ENCODE data around the gene TNFRSF13B. TPM values are rescaled to one million over a fixed set of nuclear protein-coding genes. Genes with fewer than 3 reads are reported as not detected.
A peak's percentile ranks its signal among the peaks of the same experiment; 100 is the strongest.

TNFRSF13B gene
- total RNA-seq, 2 experiments from 2014 or later, result not detected

DNA sequence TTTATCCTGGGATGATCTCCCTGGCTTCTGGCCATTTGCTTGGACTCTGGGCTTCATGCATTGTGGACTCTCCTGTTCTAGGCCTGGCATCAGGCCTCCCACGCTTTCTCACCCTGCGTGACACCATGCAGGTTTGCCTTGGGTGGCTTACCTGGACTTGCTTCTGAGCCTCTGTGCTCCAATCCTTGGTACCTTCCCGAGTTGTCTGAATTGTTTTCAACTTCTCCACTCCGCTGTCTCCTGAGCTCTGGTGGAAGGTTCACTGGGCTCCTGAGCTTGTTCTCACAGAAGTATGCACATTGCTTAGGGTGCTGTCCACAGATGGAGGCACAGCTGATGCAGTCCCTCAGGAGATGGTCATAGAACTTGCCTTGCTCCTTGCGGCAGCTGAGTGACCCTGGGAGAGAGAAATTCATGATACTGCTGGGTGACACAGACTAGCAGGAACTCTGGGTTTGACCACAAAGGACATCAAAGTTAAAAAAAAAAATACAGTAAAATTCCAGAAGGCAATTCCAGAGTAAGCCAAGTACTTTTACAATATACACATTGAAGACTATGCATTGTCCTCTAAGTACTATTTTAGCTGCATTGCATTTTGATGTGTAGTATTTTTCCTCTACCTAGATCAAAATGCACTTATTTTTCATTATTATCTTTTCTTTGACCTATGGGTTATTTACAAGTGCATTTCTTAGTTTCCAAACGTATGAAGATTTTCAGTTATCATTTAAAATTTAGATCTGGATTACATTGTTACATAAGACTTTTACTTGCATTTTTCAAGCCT, 23.1 kb downstream of the TNFRSF13B start:
- Mint-ChIP-seq H3K27me3 (peaks cover 4% of the 10 kb centered on the region), H3K36me3 (ENCODE audit: low read depth) (peaks cover 2% of the 10 kb centered on the region), H3K9me3 (ENCODE audit: low read depth) (peaks cover 8% of the 10 kb centered on the region), H3K4me3 (no peak overlapping the region), H3K27ac (no peak overlapping the region), H3K4me1 (no peaks in the 10 kb centered on the region)
- ChIA-PET CTCF (no interaction called here), POLR2A (no interaction called here)
- no peak for ATAC-seq
- DNase-seq, result no peak
- intact Hi-C loops (cut with DNase I, micrococcal nuclease), result no loop called here

DNA sequence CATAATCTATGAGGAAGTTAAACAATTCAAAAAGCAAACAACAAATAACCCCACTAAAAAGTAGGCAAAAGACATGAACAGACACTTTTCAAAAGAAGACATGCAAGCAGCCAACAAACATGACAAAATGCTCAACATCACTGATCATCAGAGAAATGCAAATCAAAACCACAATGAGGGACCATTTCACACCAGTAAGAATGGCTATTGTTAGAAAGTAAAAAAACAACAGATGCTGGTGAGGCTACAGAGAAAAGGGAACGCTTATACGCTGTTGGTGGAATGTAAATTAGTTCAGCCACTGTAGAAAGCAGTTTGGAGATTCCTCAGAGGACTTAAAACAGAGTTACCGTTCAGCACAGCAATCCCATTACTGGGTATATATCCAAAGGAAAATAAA, 24.4 kb downstream of the TNFRSF13B start:
- Mint-ChIP-seq H3K4me3 (no peak overlapping the region), H3K36me3 (ENCODE audit: low read depth) (peaks cover 2% of the 10 kb centered on the region), H3K4me1 (no peaks in the 10 kb centered on the region), H3K9me3 (ENCODE audit: low read depth) (peaks cover 8% of the 10 kb centered on the region), H3K27me3 (no peaks in the 10 kb centered on the region), H3K27ac (no peak overlapping the region)
- ChIA-PET CTCF (no interaction called here), POLR2A (no interaction called here)
- intact Hi-C loops (cut with DNase I, micrococcal nuclease), result no loop called here
- DNase-seq, result no peak
- ATAC-seq, result no peak

GRCh38 chr17:16945663-16946218, 26.2 kb downstream of the TNFRSF13B start:
- H3K4me3 Mint-ChIP-seq, result no peak overlapping the region
- H3K27ac Mint-ChIP-seq, result no peak overlapping the region
- H3K27me3 Mint-ChIP-seq, result no peaks in the 10 kb centered on the region
- H3K36me3 Mint-ChIP-seq (ENCODE audit: low read depth), result peaks cover 2% of the 10 kb centered on the region
- DNase-seq (no peak), ATAC-seq (peak; percentile 16)
- H3K4me1 Mint-ChIP-seq, result no peaks in the 10 kb centered on the region
- intact Hi-C loops (cut with DNase I, micrococcal nuclease), result no loop called here
- ChIA-PET POLR2A (no interaction called here), CTCF (interaction anchor here (0.7 kb wide), 1 partner anchor 9 kb away, joined by 3 read pairs; no protein-coding TSS in a partner anchor)
- H3K9me3 Mint-ChIP-seq (ENCODE audit: low read depth), result peaks cover 8% of the 10 kb centered on the region

DNA sequence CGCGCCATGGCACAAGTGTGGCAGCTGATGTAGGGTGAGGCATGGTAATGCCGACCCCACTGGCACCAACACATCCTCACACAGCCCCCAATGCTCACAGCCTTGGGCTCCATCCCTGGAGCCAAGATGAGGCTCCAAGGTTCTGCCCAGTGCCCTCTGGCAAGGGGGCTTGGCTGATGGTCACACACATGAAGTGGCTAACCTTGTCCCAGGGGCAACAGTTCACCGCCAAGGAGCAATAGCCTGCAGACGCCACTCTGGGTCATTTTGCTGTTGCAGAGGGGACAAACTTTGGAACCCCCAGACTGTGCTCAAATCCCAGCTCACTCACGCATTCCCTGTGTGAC, 26.8 kb downstream of the TNFRSF13B start:
- no peak overlapping the region for H3K4me3 Mint-ChIP-seq
- H3K27ac Mint-ChIP-seq, result no peak overlapping the region
- H3K9me3 Mint-ChIP-seq (ENCODE audit: low read depth), result peaks cover 8% of the 10 kb centered on the region
- CTCF ChIA-PET, result interaction anchor here (0.7 kb wide), 1 partner anchor 9 kb away, joined by 3 read pairs; no protein-coding TSS in a partner anchor
- intact Hi-C loops (cut with DNase I, micrococcal nuclease), result no loop called here
- DNase-seq (no peak), ATAC-seq (no peak)
- H3K27me3 Mint-ChIP-seq, result no peaks in the 10 kb centered on the region
- no peaks in the 10 kb centered on the region for H3K4me1 Mint-ChIP-seq
- POLR2A ChIA-PET, result no interaction called here
- peaks cover 2% of the 10 kb centered on the region for H3K36me3 Mint-ChIP-seq (ENCODE audit: low read depth)

DNA sequence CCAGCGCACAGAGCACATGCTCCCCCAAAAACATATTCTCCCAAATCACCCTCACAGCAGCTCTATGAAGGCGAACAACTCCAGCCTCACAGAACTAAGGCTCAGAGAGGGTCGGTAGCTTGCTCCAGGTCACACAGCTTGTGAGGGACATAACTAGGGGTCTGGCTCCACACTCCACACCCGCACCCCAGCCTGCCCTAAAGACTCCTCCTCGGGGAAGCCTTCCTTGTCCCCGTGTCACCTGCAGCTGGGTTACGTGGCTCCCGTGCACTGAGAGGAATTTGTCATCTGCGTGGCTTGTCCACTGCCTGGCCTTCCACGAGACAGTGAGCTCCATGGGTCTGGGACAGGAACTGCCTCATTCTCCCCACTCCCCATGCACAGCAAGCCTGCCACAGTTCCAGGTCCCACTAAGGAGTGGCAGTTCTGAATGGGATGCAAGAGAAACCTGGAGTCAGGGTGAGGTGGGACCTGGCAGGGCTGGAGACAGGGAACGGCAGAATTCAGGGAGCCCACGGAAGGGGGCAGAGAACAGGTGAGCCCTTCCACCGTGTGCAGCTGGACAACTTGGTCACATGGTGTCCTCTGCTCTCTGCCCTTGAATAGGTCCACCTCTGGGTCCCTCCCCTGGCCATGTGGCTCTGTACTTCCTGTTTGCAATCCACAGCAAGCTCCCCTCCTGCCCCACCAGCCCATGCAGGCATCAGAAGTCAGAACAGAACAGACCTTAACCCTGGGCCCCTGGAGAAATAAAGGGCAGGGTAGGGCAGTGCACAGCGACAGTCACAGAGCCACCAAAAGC, 27.4 kb downstream of the TNFRSF13B start:
- intact Hi-C loops (cut with DNase I, micrococcal nuclease), result no loop called here
- no peak for DNase-seq
- Mint-ChIP-seq H3K4me3 (no peak overlapping the region), H3K27me3 (no peaks in the 10 kb centered on the region), H3K27ac (no peak overlapping the region), H3K4me1 (no peaks in the 10 kb centered on the region), H3K36me3 (ENCODE audit: low read depth) (peaks cover 2% of the 10 kb centered on the region), H3K9me3 (ENCODE audit: low read depth) (peaks cover 8% of the 10 kb centered on the region)
- POLR2A ChIA-PET, result no interaction called here
- no peak for ATAC-seq
- CTCF ChIA-PET, result no interaction called here

GRCh38 chr17:16943541-16944333, 28.2 kb downstream of the TNFRSF13B start:
- peaks cover 3% of the 10 kb centered on the region for H3K9me3 Mint-ChIP-seq (ENCODE audit: low read depth)
- H3K36me3 Mint-ChIP-seq (ENCODE audit: low read depth), result no peaks in the 10 kb centered on the region
- H3K4me3 Mint-ChIP-seq, result no peak overlapping the region
- H3K27me3 Mint-ChIP-seq, result no peaks in the 10 kb centered on the region
- CTCF ChIA-PET, result no interaction called here
- H3K27ac Mint-ChIP-seq, result no peak overlapping the region
- POLR2A ChIA-PET, result no interaction called here
- DNase-seq, result no peak
- no peak for ATAC-seq
- intact Hi-C loops (cut with DNase I, micrococcal nuclease), result no loop called here
- no peaks in the 10 kb centered on the region for H3K4me1 Mint-ChIP-seq

DNA sequence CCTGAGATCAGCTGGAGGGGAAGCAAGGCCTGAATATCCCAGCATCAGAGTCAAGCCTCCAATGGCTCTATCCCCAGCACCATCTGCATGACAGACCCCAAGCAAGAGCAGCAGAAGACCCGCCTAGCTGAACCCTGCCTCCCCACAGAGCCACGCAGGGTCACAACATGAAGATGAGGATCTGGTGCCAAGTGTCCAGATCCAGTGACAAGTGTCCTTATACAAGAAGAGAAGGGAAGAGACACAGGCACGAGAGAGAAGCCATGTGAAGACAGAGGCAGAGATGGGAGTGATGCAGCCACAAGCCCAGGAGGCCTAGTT, 28.9 kb downstream of the TNFRSF13B start:
- Mint-ChIP-seq H3K27ac (no peak overlapping the region), H3K4me1 (no peaks in the 10 kb centered on the region), H3K9me3 (ENCODE audit: low read depth) (no peaks in the 10 kb centered on the region), H3K36me3 (ENCODE audit: low read depth) (no peaks in the 10 kb centered on the region), H3K27me3 (no peaks in the 10 kb centered on the region), H3K4me3 (no peak overlapping the region)
- ATAC-seq, result no peak
- intact Hi-C loops (cut with DNase I, micrococcal nuclease), result no loop called here
- POLR2A ChIA-PET, result no interaction called here
- CTCF ChIA-PET, result no interaction called here
- DNase-seq, result no peak

DNA sequence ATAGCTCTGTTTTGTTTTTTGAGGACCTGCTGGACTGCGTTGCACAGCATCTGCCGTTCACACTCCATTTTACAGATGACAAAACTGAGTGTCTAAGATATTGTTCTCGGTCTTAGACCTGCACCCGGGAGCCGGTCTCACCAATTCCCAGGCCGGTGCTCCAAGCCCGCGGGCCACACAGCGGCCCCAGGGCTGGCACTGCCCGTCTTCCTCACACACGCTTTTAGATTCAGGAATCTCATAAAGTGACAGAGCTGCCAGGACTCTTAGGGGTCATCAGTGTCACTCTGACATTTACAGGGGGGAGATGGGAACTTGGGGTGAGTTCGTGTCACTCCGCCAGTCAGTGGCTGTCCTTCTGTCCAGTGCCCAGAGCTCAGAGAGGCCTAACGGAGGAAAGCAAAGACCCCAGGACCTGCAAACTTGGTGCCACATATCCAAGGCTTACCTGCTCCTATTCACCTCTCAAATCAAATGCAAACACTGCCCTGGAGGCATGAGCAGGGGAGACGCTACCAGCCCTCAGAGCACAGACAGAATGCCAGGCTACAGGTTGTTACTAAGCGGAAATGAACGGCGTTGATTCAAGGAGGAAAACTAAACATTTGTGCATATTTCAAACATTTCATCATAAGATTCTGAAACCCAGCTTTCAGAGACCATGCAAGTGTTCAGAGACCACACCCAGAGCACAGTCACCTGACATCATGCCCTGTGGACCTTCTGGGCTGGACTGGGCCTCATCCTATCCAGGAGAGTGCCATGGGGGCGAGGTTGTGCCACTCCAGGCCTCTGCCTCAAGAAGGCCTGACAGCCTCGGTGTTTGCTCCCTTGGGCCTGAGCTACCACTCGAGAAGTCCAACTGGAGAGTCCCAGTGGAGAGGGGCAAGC, 29.5 kb downstream of the TNFRSF13B start:
- CTCF ChIA-PET, result no interaction called here
- intact Hi-C loops (cut with DNase I, micrococcal nuclease), result no loop called here
- H3K27me3 Mint-ChIP-seq, result no peaks in the 10 kb centered on the region
- no peaks in the 10 kb centered on the region for H3K36me3 Mint-ChIP-seq (ENCODE audit: low read depth)
- POLR2A ChIA-PET, result no interaction called here
- no peak overlapping the region for H3K4me3 Mint-ChIP-seq
- no peaks in the 10 kb centered on the region for H3K9me3 Mint-ChIP-seq (ENCODE audit: low read depth)
- no peak overlapping the region for H3K27ac Mint-ChIP-seq
- no peak for ATAC-seq
- no peaks in the 10 kb centered on the region for H3K4me1 Mint-ChIP-seq
- DNase-seq, result no peak

DNA sequence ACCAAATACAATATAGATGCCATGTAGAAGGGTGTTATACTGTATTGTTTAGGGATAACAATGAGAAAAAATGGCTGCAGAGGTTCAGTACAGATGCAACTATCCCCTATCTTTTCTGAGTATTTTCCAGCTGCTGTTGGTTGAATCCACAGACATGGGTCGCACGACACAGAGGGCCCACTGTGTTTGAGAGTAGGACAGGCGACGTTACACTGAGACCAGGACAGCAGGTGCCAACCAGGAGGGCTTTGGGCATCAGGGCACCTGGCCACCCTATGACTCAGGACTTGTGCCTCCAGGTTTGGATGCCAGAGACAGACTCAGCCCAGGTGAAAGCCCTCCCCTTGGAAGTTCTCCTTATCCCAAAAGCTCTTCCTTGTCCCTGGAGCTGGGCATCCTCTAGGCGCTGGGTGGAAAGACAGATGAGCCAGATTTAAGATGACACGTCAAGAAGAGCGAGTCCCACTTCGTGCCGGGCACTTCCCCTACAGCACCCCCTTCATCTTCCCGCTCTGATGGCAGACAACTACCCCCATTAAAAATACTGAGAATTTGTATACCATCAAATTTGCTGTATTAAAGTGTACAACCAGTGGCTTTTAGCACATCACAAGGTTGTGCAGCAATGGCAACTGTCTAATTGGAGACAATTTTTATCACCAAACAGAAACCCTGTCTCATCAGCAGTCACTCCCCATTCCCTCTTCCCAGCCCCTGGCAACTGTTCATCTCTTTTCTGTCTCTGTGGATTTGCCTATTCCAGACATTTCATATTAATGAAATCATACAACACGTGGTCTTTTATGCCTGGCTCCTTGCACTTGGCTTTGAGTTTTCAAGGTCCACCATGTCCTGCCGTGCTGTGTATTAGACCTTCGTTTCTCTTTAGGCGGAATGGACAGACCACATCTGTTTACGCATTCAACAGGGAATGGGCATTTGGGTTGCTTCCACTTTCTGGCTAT, 30.6 kb downstream of the TNFRSF13B start:
- no peak for ATAC-seq
- CTCF ChIA-PET, result interaction anchor here (0.6 kb wide), 1 partner anchor 17 kb away, joined by 4 read pairs; no protein-coding TSS in a partner anchor
- Mint-ChIP-seq H3K27me3 (no peaks in the 10 kb centered on the region), H3K36me3 (ENCODE audit: low read depth) (no peaks in the 10 kb centered on the region), H3K4me3 (no peak overlapping the region), H3K4me1 (no peaks in the 10 kb centered on the region), H3K27ac (no peak overlapping the region), H3K9me3 (ENCODE audit: low read depth) (no peaks in the 10 kb centered on the region)
- no peak for DNase-seq
- intact Hi-C loops (cut with DNase I, micrococcal nuclease), result no loop called here
- POLR2A ChIA-PET, result no interaction called here

DNA sequence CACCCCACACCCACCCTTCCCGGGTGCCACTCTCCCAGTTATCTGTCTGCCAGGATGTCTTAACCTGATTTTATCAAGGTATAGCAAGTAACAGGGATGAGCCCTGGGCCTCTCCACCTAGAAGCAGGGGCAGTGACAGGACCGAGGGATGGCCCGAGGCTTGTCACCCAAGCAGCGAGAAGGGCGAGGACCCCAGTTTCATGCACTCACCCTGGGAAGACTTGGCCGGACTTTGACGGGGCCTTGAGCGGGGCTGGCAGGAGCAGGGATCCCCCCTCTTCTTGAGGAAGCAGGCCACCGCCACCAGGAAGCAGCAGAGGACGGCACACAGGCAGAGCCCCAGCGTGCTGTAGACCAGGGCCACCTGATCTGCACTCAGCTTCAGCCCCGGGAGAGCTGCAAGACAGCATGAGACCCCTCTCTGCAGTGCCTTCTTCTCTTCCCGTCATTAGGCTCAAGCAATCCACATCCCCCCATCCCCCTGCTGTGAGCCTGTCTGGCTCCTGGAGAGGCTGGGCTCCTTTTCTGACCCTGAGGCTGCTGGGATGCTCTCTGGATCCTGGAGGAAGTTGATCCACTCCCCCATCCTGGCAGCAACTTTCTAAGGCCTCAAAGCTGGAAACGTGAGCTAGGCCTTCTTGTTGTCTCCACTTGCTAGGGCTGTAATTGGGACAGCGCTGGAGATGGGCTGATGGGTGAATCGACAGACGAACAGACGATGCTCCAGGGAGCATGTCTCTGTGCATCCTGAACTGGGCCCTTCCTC, 31.6 kb downstream of the TNFRSF13B start:
- ChIA-PET CTCF (no interaction called here), POLR2A (no interaction called here)
- no peaks in the 10 kb centered on the region for H3K27me3 Mint-ChIP-seq
- no peak overlapping the region for H3K4me3 Mint-ChIP-seq
- no peak for ATAC-seq
- H3K9me3 Mint-ChIP-seq (ENCODE audit: low read depth), result no peaks in the 10 kb centered on the region
- no peaks in the 10 kb centered on the region for H3K4me1 Mint-ChIP-seq
- H3K36me3 Mint-ChIP-seq (ENCODE audit: low read depth), result no peaks in the 10 kb centered on the region
- intact Hi-C loops (cut with DNase I, micrococcal nuclease), result no loop called here
- H3K27ac Mint-ChIP-seq, result no peak overlapping the region
- no peak for DNase-seq
